SU-DHL-6 (cell line): ENCODE results near the gene DCD.

Experiments used
- H2AFZ ChIP-seq: fragments of 200-600 bp; sonication (generic); 2 replicates; pipeline ENCODE4 v1.6.1; 2014; ENCODE audit warnings: low read depth, mild to moderate bottlenecking, moderate library complexity, mixed read lengths, antibody characterized with exemption, low read length; ENCODE audit not compliant: severe bottlenecking
- H3F3A ChIP-seq: fragments of 200-600 bp; shearing (Covaris generic); 2 replicates; pipeline ENCODE4 v1.6.0; 2016; ENCODE audit warnings: antibody characterized with exemption, mild to moderate bottlenecking; ENCODE audit not compliant: insufficient read depth
- H3K27ac ChIP-seq: fragments of 200-600 bp; sonication (generic); 2 replicates; pipeline ENCODE4 v1.5.1; 2016; ENCODE audit warnings: low read depth, mild to moderate bottlenecking, low read length, moderate library complexity, mixed read lengths
- H3K27me3 ChIP-seq: fragments of 200-600 bp; sonication (generic), shearing (Covaris generic); 2 replicates; pipeline ENCODE4 v1.6.0; 2014; ENCODE audit warnings: mild to moderate bottlenecking, low read length
- H3K36me3 ChIP-seq: fragments of 200-600 bp; sonication (generic); 2 replicates; pipeline ENCODE4 v1.6.1; 2014; ENCODE audit warnings: mild to moderate bottlenecking, low read length, mixed read lengths
- H3K4me2 ChIP-seq: fragments of 300-600, 200-600 bp; shearing (Covaris generic), sonication (generic); 2 replicates; pipeline ENCODE4 v1.6.0; 2014; ENCODE audit warnings: low read length, low read depth, mild to moderate bottlenecking; ENCODE audit not compliant: poor library complexity, severe bottlenecking
- H3K4me3 ChIP-seq: fragments of 200-600 bp; sonication (generic); 2 replicates; pipeline ENCODE4 v1.5.1; 2014; ENCODE audit warnings: antibody characterized with exemption, low read length, mild to moderate bottlenecking, mixed read lengths; ENCODE audit not compliant: insufficient read depth, poor library complexity, severe bottlenecking
- H3K79me2 ChIP-seq: fragments of 200-600 bp; sonication (generic); 2 replicates; pipeline ENCODE4 v1.6.1; 2014; ENCODE audit warnings: mild to moderate bottlenecking, low read length, moderate library complexity; ENCODE audit not compliant: insufficient read depth
- H3K9ac ChIP-seq: fragments of 200-600 bp; sonication (generic); 2 replicates; pipeline ENCODE4 v1.7.0; 2014; ENCODE audit warnings: mild to moderate bottlenecking, low read length
- H3K9me2 ChIP-seq: fragments of 200-600 bp; sonication (generic); replicated peaks from 2 replicates; pipeline ENCODE4 v1.6.1; 2014; ENCODE audit warnings: low read length; ENCODE audit not compliant: insufficient read depth
- H3K9me3 ChIP-seq: fragments of 200-600 bp; sonication (generic); 2 replicates; pipeline ENCODE4 v1.6.1; 2014; ENCODE audit warnings: low read length, mixed read lengths; ENCODE audit not compliant: insufficient read depth
- H4K20me1 ChIP-seq: fragments of 200-600 bp; sonication (generic); 2 replicates; pipeline ENCODE4 v1.6.1; 2014; ENCODE audit warnings: low read depth, mild to moderate bottlenecking, antibody characterized with exemption, low read length, moderate library complexity, mixed read lengths
- EZH2phosphoT487 ChIP-seq: fragments of 200-600 bp; sonication (generic), shearing (Covaris generic); conservative IDR thresholded peaks from 2 replicates; pipeline ENCODE4 v1.6.1; 2018; ENCODE audit warnings: mild to moderate bottlenecking, antibody characterized with exemption, low read length, moderate library complexity, mixed read lengths
- TF ChIP-seq, protein P1 (sequence below): fragments of 200-600 bp; sonication (generic); IDR thresholded peaks from one replicate; pipeline ENCODE4 v1.5.1; 2017; ENCODE audit warnings: antibody characterized with exemption, mild to moderate bottlenecking, low read length, moderate library complexity; ENCODE audit not compliant: insufficient read depth, poor library complexity, severe bottlenecking

Gene DCD

GRCh38 chr12:54654926-54655325 is 6.8 kb upstream of the DCD start:
- Histone ChIP-seq H3K27me3 (no peaks in the 10 kb centered on the region), H3F3A (no peaks in the 10 kb centered on the region), H3K79me2 (no peaks in the 10 kb centered on the region), H2AFZ (no peak overlapping the region), H3K9ac (no peak overlapping the region), H3K36me3 (no peaks in the 10 kb centered on the region), H3K4me3 (no peak overlapping the region), H4K20me1 (no peaks in the 10 kb centered on the region), H3K9me3 (no peaks in the 10 kb centered on the region), H3K27ac (no peak overlapping the region), H3K9me2 (no peaks in the 10 kb centered on the region), H3K4me2 (no peak overlapping the region)
- no peak for TF ChIP-seq EZH2phosphoT487
- TF ChIP-seq, protein P1, sequence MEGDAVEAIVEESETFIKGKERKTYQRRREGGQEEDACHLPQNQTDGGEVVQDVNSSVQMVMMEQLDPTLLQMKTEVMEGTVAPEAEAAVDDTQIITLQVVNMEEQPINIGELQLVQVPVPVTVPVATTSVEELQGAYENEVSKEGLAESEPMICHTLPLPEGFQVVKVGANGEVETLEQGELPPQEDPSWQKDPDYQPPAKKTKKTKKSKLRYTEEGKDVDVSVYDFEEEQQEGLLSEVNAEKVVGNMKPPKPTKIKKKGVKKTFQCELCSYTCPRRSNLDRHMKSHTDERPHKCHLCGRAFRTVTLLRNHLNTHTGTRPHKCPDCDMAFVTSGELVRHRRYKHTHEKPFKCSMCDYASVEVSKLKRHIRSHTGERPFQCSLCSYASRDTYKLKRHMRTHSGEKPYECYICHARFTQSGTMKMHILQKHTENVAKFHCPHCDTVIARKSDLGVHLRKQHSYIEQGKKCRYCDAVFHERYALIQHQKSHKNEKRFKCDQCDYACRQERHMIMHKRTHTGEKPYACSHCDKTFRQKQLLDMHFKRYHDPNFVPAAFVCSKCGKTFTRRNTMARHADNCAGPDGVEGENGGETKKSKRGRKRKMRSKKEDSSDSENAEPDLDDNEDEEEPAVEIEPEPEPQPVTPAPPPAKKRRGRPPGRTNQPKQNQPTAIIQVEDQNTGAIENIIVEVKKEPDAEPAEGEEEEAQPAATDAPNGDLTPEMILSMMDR, result no peak

DNA sequence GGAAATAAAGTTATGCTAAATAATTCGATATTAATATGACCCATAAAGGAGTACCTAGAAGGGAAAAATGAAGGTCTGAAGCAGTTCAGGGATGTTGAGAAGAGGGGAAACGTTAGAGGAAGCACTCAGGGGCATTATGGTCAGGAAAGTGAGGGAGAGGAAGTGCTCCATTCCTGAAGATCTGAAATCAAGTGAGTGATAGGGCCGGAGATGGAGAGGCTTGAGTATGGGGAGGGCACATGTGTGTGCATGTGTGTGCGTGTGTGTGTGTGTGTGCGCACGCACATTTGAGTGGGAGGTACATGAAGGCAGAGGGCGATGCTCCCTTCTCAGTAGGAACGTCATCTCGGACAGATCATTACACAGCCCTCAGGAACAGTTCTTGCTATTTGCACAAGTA is 4.9 kb upstream of the DCD start:
- Histone ChIP-seq H4K20me1 (no peaks in the 10 kb centered on the region), H3K9me2 (no peaks in the 10 kb centered on the region), H3K9me3 (no peaks in the 10 kb centered on the region), H3K79me2 (no peaks in the 10 kb centered on the region), H3F3A (no peaks in the 10 kb centered on the region), H2AFZ (no peak overlapping the region), H3K27ac (no peak overlapping the region), H3K9ac (no peak overlapping the region), H3K27me3 (no peaks in the 10 kb centered on the region), H3K36me3 (no peaks in the 10 kb centered on the region), H3K4me2 (no peak overlapping the region), H3K4me3 (no peak overlapping the region)
- TF ChIP-seq EZH2phosphoT487, result no peak
- TF ChIP-seq, protein P1, result no peak

- no peaks in the 10 kb centered on the region for H4K20me1 ChIP-seq
- no peaks in the 10 kb centered on the region for H3K9me2 ChIP-seq
- no peak overlapping the region for H2AFZ ChIP-seq
- H3K27me3 ChIP-seq, result no peaks in the 10 kb centered on the region
- H3K9ac ChIP-seq, result no peak overlapping the region
- no peaks in the 10 kb centered on the region for H3K36me3 ChIP-seq
- H3F3A ChIP-seq, result no peaks in the 10 kb centered on the region
- H3K4me2 ChIP-seq, result no peak overlapping the region
- no peaks in the 10 kb centered on the region for H3K9me3 ChIP-seq
- H3K4me3 ChIP-seq, result no peak overlapping the region
- no peak overlapping the region for H3K27ac ChIP-seq
- no peak for TF ChIP-seq EZH2phosphoT487
- TF ChIP-seq, protein P1, result no peak
- H3K79me2 ChIP-seq, result no peaks in the 10 kb centered on the region
Observed at GRCh38 chr12:54650889-54651288, 2.7 kb upstream of the DCD start.

- no peaks in the 10 kb centered on the region for H3K27me3 ChIP-seq
- TF ChIP-seq, protein P1, result no peak
- no peak for TF ChIP-seq EZH2phosphoT487
- H3K36me3 ChIP-seq, result no peaks in the 10 kb centered on the region
- H3K9me3 ChIP-seq, result no peaks in the 10 kb centered on the region
- H3F3A ChIP-seq, result no peaks in the 10 kb centered on the region
- H3K9ac ChIP-seq, result no peak overlapping the region
- no peak overlapping the region for H3K4me2 ChIP-seq
- no peak overlapping the region for H3K27ac ChIP-seq
- no peak overlapping the region for H3K4me3 ChIP-seq
- H2AFZ ChIP-seq, result no peak overlapping the region
- H3K9me2 ChIP-seq, result no peaks in the 10 kb centered on the region
- H3K79me2 ChIP-seq, result no peaks in the 10 kb centered on the region
- no peaks in the 10 kb centered on the region for H4K20me1 ChIP-seq
Observed at GRCh38 chr12:54650409-54650808, 2.2 kb upstream of the DCD start.
